Panc1 (cell line): ENCODE measurements around the gene COPB1. TPM values are rescaled to one million over a fixed set of nuclear protein-coding genes. Genes with fewer than 3 reads are reported as not detected.

Source experiments
- ATAC-seq: fragments of 200-7000 bp; cut with Tn5 transposase; 2 replicates; pipeline ENCODE4 v1.9.1; 2020; ENCODE audit warnings: mild to moderate bottlenecking, moderate library complexity
- BruUV-seq: library from RNA; stranded (reverse); fragments of 400-500 nt; replicated peaks from 2 replicates; lab custom pipeline; 2021; lab: Mats Ljungman, UMichigan
- CTCF ChIA-PET: fragments of 300-600 bp; sonication (Branson Sonifier 250); formaldehyde crosslinking; loops from one replicate; lab custom pipeline; 2022; ENCODE audit warnings: antibody characterized with exemption; lab: Charles Lee
- POLR2A ChIA-PET: fragments of 300-600 bp; sonication (Branson Sonifier 250); formaldehyde crosslinking; loops from one replicate; lab custom pipeline; 2022; ENCODE audit warnings: antibody characterized with exemption; lab: Charles Lee
- DNase-seq: peaks from one replicate; pipeline ENCODE4 v3.0.0-alpha.2; 2010; ENCODE audit warnings: low read depth, low spot score
- H3K27ac ChIP-seq: 2 replicates; pipeline ENCODE4 v1.5.1; 2011; ENCODE audit warnings: mild to moderate bottlenecking, low read length, inconsistent platforms
- H3K27me3 ChIP-seq: fragments of 200-500 bp; sonication (Bioruptor generic); 2 replicates; pipeline ENCODE4 v1.6.0; 2014; ENCODE audit warnings: low read length, inconsistent platforms; ENCODE audit not compliant: control insufficient read depth, insufficient read depth
- H3K36me3 ChIP-seq: fragments of 200-500 bp; sonication (Bioruptor generic); 2 replicates; pipeline ENCODE4 v1.5.1; 2014; ENCODE audit warnings: inconsistent platforms, mild to moderate bottlenecking, low read length, moderate library complexity; ENCODE audit not compliant: control insufficient read depth, insufficient read depth
- H3K4me1 ChIP-seq: 2 replicates; pipeline ENCODE4 v1.5.1; 2011; ENCODE audit warnings: inconsistent platforms, mild to moderate bottlenecking, low read length, moderate library complexity; ENCODE audit not compliant: control insufficient read depth, insufficient read depth
- H3K4me3 ChIP-seq, 2 experiments: 2 replicates each; pipeline ENCODE4 v1.5.1; 2011 to 2012; ENCODE audit warnings: low read depth in 2 of 2, low read length in 2 of 2, mild to moderate bottlenecking in 2 of 2, inconsistent platforms in 1 of 2, moderate library complexity in 1 of 2
- H3K9me3 ChIP-seq: fragments of 200-500 bp; sonication (Bioruptor generic); 2 replicates; pipeline ENCODE4 v1.5.1; 2014; ENCODE audit warnings: low read depth, mild to moderate bottlenecking, inconsistent platforms, low read length, moderate library complexity; ENCODE audit not compliant: control insufficient read depth, insufficient read depth
- POLR2AphosphoS5 ChIP-seq: IDR thresholded peaks from 2 replicates; pipeline ENCODE4 v1.6.1; 2012; ENCODE audit warnings: mild to moderate bottlenecking, low read depth, low read length, moderate library complexity
- SIN3A ChIP-seq: IDR thresholded peaks from 2 replicates; pipeline ENCODE4 v1.6.1; 2012; ENCODE audit warnings: low read depth, mild to moderate bottlenecking, low read length, moderate library complexity, borderline replicate concordance; ENCODE audit not compliant: insufficient read depth
- TCF7L2 ChIP-seq: IDR thresholded peaks from 2 replicates; pipeline ENCODE4 v1.6.1; 2011; ENCODE audit warnings: mild to moderate bottlenecking, low read depth, low read length, inconsistent platforms
- in situ Hi-C: cut with HindIII; loops from 2 replicates; pipeline ENCODE4 v1.10.0; 2016; ENCODE audit warnings: low sequenced_read_pairs, low pct_unique_long_range_greater_than_20kb
- intact Hi-C: fragments of 100-400 bp; cut with micrococcal nuclease; formaldehyde crosslinking; loops from one replicate; pipeline ENCODE4 v1.10.0; 2022; ENCODE audit not compliant: unreplicated experiment
- total RNA-seq: library from RNA; stranded (reverse); gene quantifications from one replicate; pipeline ENCODE4 v1.2.1, GENCODE V29; 2021; ENCODE audit not compliant: unreplicated experiment
- TF ChIP-seq, protein P1 (sequence below): fragments of 450-650 bp; IDR thresholded peaks from 2 replicates; pipeline ENCODE4 v1.5.1; 2017; ENCODE audit warnings: mild to moderate bottlenecking
- TF ChIP-seq, protein P2 (sequence below), 2 experiments: IDR thresholded peaks; 2 replicates each; pipeline ENCODE4 v1.6.1; 2011 to 2012; ENCODE audit warnings: low read depth in 2 of 2, control low read depth in 1 of 2, low read length in 1 of 2, mild to moderate bottlenecking in 1 of 2, moderate library complexity in 1 of 2; ENCODE audit not compliant: insufficient read depth in 1 of 2

Gene COPB1
- total RNA-seq, 1 experiment from 2014 or later, result 123 TPM

DNA sequence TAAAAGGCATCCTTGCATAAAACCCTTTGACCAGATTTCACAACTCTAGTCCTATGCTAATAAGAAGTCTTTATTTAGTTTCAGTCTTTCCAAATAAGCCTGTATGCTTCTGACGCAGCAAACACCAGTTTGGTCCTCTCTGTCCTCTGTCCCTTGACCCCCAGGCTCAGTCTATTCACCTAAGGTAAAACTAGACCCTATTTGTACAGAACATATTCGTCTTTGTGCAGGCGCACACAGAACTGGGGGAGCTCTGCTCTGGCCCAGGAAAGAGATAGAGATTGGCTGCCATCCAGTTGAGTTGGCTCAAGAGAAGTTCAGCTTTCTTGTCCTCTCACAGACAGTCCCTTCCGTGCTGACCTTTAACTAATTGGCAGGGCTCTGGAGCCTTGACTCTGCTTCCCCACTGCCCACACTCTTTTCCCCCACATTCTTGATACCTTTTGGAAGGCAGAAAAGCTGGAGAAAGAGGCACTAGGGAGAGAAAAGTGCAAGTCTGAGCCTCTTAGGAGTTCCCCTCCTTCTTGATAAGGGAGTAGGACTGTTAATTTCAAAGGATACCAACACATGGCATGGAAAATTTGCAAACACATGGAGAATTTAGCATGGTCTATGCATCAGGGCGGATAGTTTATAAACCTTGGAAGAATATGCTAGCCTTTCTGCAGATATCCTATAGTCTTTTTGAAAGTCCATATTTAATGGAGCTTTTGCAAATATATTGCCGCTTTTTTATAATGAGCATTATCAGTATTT is 41.8 kb upstream of the COPB1 start:
- TF ChIP-seq TCF7L2 (no peak), POLR2AphosphoS5 (no peak), SIN3A (no peak)
- TF ChIP-seq, protein P1, sequence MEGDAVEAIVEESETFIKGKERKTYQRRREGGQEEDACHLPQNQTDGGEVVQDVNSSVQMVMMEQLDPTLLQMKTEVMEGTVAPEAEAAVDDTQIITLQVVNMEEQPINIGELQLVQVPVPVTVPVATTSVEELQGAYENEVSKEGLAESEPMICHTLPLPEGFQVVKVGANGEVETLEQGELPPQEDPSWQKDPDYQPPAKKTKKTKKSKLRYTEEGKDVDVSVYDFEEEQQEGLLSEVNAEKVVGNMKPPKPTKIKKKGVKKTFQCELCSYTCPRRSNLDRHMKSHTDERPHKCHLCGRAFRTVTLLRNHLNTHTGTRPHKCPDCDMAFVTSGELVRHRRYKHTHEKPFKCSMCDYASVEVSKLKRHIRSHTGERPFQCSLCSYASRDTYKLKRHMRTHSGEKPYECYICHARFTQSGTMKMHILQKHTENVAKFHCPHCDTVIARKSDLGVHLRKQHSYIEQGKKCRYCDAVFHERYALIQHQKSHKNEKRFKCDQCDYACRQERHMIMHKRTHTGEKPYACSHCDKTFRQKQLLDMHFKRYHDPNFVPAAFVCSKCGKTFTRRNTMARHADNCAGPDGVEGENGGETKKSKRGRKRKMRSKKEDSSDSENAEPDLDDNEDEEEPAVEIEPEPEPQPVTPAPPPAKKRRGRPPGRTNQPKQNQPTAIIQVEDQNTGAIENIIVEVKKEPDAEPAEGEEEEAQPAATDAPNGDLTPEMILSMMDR, result no peak
- TF ChIP-seq, protein P2, sequence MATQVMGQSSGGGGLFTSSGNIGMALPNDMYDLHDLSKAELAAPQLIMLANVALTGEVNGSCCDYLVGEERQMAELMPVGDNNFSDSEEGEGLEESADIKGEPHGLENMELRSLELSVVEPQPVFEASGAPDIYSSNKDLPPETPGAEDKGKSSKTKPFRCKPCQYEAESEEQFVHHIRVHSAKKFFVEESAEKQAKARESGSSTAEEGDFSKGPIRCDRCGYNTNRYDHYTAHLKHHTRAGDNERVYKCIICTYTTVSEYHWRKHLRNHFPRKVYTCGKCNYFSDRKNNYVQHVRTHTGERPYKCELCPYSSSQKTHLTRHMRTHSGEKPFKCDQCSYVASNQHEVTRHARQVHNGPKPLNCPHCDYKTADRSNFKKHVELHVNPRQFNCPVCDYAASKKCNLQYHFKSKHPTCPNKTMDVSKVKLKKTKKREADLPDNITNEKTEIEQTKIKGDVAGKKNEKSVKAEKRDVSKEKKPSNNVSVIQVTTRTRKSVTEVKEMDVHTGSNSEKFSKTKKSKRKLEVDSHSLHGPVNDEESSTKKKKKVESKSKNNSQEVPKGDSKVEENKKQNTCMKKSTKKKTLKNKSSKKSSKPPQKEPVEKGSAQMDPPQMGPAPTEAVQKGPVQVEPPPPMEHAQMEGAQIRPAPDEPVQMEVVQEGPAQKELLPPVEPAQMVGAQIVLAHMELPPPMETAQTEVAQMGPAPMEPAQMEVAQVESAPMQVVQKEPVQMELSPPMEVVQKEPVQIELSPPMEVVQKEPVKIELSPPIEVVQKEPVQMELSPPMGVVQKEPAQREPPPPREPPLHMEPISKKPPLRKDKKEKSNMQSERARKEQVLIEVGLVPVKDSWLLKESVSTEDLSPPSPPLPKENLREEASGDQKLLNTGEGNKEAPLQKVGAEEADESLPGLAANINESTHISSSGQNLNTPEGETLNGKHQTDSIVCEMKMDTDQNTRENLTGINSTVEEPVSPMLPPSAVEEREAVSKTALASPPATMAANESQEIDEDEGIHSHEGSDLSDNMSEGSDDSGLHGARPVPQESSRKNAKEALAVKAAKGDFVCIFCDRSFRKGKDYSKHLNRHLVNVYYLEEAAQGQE (IDR thresholded peaks at IDR 0.05; ENCODE audit: insufficient read depth in 1 of 2, low read depth in 2 of 2, low read length in 1 of 2), result no peak

DNA sequence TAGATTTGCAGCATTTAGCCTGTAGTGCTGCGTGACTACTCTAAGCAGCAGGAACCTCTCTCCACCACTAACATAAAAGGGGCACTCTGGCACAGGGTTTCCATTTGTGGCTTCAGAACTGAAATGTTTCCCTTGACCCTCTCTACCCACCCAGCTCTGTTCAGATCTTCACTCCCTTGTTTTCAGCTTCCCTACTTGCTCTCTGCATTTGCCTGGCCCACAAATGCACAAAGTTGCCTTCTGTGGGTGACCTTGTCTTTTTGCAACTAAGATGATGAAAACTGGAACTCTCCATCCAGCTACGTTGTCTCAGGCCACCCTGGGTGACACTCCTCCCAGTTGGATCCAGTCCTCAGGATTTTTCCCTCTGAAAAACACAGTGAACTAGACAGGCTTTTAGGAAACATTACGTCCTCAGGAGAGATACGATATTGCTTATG is 40.4 kb upstream of the COPB1 start:
- no peak for TF ChIP-seq SIN3A
- TF ChIP-seq POLR2AphosphoS5, result no peak
- TF ChIP-seq, protein P2 (IDR thresholded peaks at IDR 0.05; ENCODE audit: insufficient read depth in 1 of 2, low read depth in 2 of 2, low read length in 1 of 2), result no peak
- TF ChIP-seq, protein P1, result no peak
- TF ChIP-seq TCF7L2, result no peak
- no peak for DNase-seq
- ChIA-PET POLR2A (no interaction called here), CTCF (interaction anchor here (0.7 to 1.1 kb wide), 2 partner anchors 193 to 368 kb away, joined by 3 to 8 read pairs; no protein-coding TSS in a partner anchor)
- no peak overlapping the region for H3K4me3 ChIP-seq
- no peaks in the 10 kb centered on the region for H3K27me3 ChIP-seq
- H3K9me3 ChIP-seq, result no peaks in the 10 kb centered on the region
- no peaks in the 10 kb centered on the region for H3K36me3 ChIP-seq
- H3K27ac ChIP-seq, result no peak overlapping the region
- no TSS peak for BruUV-seq
- intact Hi-C loops, result loop anchor here (10.0 kb wide), 1 partner anchor 225 kb away; no protein-coding TSS in a partner anchor
- H3K4me1 ChIP-seq, result peaks cover 3% of the 10 kb centered on the region; the same call in 1 of the 2 replicates
- ATAC-seq, result peak; percentile 72; the same call in 1 of the 2 replicates
- in situ Hi-C loops, result no loop called here

More for the DNA sequence above, 41.8 kb upstream of the COPB1 start:
- ATAC-seq (no peak), DNase-seq (no peak)
- intact Hi-C loops, result no loop called here
- H3K27ac ChIP-seq, result no peak overlapping the region
- ChIA-PET POLR2A (interaction anchor here (0.6 kb wide), 1 partner anchor 146 kb away, joined by 6 read pairs; no protein-coding TSS in a partner anchor), CTCF (no interaction called here)
- H3K4me3 ChIP-seq, result no peak overlapping the region
- H3K36me3 ChIP-seq, result no peaks in the 10 kb centered on the region
- no TSS peak for BruUV-seq
- H3K9me3 ChIP-seq, result no peaks in the 10 kb centered on the region
- no peaks in the 10 kb centered on the region for H3K27me3 ChIP-seq
- H3K4me1 ChIP-seq, result peaks cover 3% of the 10 kb centered on the region; the same call in 1 of the 2 replicates
- in situ Hi-C loops, result no loop called here
